GM18861 (cell line): ENCODE results near the gene DNAJC3.
"Not testable (repeated sequence)": the region's sequence is repeated elsewhere in the genome, so short reads cannot be mapped to it uniquely, and the experiment has no call there.

ENCODE experiments used
- ATAC-seq: cut with Tn5 transposase; IDR thresholded peaks from one replicate; pipeline ENCODE4 v1.9.1; 2021; ENCODE audit not compliant: unreplicated experiment

The DNAJC3 gene

DNA sequence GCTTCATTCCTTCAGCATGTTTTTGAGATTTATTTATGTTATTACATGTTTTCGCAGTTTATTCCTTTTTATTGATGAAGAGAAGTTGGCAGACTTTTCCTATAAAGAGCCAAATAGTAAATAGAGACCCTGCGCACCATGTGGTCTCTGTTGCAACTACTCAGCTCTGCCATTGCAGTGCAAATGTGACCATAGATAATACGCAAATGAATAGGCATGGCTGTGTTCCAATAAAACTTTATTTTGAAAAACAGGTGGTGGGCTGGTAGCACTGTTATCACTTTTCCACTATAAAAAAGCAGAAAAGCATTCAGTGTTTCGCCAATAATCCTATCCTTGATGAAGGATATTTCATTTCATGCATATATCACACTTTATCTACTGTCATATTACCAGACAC, 95.0 kb downstream of the DNAJC3 start:
- no peak for ATAC-seq

DNA sequence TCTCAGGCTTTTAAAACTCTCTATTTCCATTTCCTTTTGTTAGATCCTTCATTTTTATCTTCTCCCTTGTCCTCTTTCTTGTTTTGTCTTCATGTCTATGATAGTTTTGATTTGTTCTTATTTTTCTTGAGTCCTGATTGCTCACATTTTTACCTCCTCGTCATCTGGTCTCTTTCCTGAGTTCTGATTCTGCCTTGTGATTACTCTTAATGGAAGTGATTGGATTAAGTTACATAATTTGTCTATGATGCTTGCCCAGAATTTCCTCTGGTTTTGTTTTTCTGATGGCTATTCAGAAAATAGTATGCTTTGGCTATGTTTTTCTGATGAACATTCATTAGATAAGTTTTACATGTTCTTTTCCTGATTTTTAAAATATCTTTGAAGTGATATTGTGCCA, 102.6 kb downstream of the DNAJC3 start:
- no peak for ATAC-seq

DNA sequence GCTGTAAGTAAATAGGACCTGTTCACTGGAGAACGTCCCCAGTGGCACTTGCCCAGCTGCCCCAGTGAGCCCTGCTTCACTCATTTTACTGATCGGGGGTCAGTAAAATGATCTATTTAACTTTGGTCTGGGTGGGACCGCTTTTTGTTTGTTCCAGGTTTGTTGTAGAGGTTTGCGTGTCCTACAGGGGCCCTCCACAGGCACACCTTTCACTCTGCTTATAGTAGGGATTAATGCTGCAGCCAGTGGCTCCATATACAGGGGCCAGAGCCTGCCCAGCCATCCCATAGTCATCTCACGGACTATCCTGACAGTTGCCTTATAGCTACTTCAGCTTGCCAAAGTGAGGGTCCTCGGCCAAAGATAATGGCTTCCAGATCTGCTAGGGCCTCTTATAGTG, 104.1 kb downstream of the DNAJC3 start:
- ATAC-seq, result no peak

DNA sequence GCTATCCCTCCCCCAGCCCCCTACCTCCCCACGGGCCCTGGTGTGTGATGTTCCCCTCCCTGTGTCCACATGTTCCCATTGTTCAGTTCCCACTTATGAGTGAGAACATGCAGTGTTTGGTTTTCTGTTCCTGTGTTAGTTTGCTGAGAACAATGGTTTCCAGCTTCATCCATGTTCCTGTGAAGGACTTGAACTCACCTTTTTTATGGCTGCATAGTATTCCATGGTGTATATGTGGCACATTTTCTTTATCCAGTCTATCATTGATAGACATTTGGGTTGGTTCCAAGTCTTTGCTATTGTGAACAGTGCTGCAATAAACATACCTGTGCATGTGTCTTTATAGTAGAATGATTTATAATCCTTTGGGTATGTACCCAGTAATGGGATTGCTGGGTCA, 105.0 kb downstream of the DNAJC3 start:
- ATAC-seq, result not testable (repeated sequence)

DNA sequence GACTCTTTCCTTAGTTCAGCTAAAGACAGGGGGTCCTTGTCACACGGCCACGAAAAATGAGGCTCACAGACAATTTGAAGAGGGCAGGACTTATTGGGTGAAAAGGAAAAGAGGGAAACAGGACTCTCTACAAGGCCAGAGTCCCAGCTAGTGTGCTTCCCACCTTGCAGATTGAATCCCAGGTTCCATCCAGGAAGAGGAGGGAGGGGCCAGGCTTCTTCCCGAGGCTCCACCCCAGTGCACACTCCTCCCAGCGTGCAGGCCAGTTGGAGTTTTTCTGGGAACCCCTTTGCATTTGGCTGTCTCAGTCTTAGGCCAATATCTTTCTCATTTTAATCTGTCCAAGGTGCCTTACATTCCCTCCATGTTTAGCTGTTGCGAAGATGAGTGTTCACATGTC, 106.8 kb downstream of the DNAJC3 start:
- no peak for ATAC-seq

DNA sequence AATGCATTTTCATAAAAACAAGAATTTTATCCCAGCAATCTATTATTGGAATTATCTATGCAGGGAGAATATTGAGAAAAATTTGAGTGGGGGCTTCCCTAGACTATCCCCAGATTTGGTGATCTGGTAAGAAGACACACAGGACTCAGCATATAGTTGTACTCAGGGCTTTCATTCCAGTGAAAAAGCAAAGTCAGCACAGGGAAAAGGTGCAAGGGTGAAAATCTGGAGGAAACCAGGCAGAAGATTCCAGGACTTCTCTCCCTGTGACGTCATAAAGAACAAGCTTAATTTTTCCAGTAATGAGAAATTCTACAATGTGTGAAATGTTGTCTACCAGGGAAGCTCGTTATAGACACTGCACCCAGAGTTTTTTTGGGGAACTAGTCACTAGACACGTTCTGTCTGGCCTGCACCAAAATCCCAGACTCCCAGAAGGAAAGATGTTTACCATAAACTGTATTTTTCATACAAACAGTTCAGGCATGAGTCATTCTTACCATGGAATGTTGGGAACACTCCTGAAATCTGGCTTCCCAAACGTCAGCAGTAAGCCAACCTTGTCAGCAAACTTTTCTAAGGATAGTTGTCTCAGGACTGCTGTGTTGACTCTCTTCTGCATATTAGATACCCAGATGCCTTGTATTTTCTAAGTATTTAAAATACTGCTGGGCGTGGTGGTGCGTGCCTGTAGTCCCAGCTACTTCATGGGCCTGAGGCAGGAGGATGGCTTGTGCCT, 107.4 kb downstream of the DNAJC3 start:
- no peak for ATAC-seq

DNA sequence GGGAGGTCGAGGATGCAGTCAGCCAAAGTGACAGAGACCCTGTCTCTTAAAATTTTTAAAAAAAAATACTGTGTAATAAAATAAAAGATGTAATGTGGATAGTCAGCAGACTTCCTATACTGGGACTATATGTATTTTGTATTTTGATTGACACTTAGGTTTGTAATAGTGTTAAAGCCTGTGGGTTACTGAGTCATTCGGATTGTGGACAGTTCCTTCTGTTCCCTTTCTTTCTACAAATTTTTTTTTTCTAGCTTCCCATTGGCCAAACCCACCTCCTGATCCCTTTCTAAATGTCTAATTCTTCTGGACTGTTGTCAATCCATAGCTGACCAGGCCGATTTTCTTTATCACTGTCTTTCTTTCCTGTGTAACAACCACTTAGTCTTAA, 108.0 kb downstream of the DNAJC3 start:
- ATAC-seq, result no peak

DNA sequence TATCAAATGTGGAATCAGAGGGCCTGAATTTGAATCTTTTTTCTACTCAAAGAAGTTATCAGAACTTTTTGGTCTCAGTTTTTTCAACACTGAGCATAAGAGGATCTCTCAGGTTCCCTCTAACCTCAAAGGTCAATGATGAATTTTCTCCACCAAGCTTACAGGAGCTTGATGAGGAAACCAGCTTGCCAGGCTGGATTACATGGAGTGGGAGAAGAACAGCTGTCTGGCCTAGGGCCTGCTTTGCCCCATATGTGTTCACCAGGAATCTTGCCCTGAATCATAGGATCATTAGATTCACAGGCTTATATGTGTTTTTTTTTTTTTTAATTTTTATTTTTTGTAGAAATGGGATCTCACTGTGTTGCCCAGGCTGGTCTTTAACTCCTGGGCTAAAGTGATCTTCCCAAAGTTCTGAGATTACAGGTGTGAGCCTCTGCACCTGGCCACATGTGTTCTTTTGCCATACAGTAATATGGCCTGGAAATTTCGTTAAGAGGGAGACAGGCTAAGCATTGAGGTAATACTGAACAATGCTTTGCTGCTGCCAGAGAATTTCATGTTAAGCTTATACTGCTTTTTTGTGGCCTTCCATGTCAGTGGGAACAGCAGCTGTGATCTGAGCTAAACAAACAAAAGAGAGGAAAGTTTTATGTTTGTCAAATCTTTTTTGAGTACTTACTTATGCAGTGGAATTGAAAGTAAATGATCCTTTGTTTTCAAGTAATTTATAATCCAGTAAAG, 110.6 kb downstream of the DNAJC3 start:
- ATAC-seq, result no peak

DNA sequence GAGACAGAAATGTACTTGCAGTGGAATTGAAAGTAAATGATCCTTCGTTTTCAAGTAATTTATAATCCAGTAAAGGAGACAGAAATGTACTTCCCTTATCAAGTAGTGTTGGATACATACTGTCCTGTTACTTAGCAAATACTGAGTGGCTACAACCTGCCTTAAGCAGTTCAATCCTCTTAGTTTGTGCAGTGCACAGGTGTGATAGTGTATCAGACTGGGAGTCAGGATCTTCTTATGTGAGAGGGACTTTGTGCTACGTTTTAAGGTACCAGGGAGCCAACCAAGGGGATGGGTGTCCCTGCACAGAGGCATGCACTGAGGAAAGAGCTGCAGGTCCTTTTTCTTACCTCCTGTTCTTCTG, 111.1 kb downstream of the DNAJC3 start:
- ATAC-seq, result no peak

DNA sequence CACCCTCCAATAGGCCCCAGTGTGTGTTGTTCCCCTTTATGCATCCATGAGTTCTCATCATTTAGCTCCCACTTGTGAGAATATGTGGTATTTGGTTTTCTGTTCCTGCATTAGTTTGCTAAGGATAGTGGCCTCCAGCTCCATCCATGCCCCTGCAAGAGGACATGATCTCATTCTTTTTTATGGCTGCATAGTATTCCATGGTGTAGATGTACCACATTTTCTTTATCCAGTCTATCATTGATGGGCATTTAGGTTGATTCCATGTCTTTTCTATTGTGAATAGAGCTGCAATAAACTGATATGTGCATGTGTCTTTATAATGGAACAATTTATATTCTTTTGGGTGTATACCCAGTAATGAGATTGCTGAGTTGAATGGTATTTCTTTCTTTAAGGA, 112.4 kb downstream of the DNAJC3 start:
- ATAC-seq, result not testable (repeated sequence)

DNA sequence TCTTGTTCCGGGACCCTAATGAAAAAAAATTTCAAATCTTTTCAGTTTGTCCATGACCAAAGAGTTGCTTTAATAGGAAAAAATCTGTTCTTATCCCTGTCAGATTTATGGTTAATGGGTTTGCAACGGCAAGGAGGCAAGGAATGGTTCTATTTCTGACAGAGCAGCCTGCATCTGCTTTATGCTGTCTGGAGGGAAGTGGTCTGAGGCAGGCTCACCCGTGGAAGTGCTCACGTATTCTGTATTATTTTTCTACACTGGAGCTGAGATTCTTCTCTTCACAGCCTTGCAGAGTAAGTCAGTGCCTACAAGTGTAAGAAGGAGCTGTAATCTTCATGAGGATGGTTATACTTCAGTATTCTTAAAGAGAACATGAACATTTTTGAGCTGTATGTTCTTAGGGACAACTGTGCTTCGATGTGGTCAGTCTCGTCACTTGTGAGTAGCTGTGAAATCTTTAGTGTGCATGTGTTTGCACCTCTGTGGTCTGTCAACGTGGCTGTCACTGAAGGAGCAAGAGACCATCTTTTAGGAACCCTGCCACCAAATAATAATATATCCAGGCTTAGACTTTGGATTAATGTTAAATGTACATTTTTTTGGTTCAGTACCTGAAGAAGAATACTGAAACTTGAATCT, 114.3 kb downstream of the DNAJC3 start:
- no peak for ATAC-seq

DNA sequence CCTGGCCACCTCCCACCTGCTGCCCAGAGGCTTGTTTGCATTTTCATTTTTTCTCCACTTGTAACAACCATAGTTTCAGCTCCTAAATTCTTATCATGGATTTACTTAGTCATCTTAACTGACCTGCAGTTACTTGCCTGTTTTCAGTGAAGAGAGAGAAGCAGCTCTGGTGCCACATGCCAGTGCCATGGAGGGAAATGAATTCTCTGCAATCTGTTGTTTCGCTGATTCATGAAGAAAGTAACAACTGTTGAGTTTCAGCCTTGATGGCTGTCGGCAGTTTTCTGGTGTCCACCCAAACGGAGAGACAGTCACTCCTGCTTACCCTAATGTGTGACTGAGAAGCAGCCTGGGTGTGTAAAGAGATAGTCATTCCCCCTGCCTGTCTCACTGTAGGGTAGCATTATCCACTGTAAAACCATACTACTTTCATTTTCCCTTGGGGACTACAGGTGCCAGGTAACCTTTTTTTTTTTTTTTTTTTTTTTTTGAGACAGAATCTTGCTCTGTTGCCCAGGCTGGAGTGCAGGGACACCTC, 116.1 kb downstream of the DNAJC3 start:
- ATAC-seq, result no peak

DNA sequence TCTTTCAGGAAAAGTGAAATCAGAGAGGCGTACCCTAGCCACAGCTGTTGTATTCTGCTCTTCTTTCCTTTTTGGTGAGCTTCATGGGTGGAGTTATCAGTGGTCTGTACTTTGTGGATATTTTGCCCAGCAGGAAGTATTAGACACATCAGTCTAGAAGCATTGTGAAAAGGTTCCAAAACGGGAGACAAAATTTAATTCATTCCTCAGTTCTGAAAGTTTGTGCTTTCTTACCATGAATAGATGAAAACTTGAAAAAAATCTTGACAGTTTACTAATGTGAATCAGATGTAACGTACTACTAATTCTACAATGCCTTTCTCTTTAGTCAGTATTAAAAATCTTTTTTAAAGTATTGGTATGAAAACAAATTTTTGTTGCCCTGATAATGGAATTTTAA, 116.8 kb downstream of the DNAJC3 start:
- ATAC-seq, result no peak

DNA sequence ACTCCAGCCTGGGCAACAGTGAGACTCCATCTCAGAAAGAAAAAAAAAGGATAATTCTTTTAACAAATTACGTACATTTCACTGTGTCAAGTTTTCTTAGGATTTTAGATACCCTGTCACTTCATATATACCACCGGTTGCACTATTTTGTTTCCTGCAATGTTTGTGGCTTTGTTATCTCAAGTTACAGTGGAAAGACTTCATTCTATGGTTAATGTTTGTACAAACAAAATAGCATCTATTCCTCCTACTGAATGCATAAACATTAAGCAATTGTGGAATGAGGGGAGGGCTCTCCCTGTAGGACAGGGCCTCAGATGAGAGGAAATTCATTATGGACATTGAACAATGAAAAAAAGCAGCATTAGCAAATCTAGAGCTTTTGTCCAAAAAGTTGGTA, 120.1 kb downstream of the DNAJC3 start:
- ATAC-seq, result no peak

DNA sequence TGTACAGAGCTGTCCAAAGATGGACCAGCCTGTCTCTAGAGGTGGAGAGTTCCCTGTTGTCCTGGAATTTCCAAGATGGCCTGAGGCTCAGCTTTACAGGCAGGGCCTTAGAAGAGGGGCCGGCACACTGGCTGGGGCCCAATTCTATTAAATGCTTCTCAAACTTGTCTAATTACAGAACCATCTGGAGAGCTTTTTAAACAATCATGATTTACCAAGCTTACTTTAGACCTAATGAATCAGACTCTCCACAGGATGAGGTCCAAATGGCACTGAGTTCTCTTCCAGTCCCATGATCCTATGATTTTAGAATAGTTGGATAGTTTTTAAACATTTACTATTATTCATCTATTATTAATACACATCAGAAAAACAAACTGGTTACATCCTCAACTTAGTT, 123.5 kb downstream of the DNAJC3 start:
- no peak for ATAC-seq

DNA sequence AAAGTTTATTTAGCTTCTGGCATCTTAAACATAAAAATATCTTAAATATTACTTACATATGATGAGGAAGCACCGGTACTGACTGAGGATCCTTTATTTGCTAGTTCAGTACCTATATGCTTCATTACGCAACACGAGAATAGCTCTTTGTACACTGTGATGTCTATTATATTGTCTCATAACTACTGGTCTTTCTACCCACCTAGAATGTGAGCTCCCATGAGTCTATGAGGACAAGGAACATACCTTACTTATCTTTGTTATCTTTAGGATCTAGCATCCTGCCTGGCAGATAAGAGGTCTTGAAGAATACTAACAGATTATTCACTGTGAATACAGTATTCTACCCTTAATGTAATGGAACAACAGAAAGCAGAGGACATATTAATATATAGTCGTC, 124.9 kb downstream of the DNAJC3 start:
- ATAC-seq, result no peak

DNA sequence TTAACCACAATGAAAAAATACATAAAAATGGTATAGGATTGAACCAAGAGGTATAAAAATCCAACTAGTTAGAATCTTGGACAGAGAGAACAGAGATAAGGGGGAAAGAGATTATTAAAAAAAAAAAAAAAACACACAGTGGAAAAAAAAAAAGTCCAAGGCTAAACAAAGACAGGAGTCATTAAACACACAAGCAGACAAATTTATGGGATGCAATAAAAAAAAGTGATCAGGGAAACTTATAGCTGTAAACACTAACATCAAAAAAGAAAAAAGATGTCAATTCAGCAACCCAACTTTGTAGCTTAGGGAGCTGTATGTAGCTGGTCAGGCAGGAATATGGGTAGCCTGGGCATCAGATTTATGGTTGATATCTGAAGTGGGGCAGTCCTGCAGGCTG, 129.0 kb downstream of the DNAJC3 start:
- no peak for ATAC-seq

DNA sequence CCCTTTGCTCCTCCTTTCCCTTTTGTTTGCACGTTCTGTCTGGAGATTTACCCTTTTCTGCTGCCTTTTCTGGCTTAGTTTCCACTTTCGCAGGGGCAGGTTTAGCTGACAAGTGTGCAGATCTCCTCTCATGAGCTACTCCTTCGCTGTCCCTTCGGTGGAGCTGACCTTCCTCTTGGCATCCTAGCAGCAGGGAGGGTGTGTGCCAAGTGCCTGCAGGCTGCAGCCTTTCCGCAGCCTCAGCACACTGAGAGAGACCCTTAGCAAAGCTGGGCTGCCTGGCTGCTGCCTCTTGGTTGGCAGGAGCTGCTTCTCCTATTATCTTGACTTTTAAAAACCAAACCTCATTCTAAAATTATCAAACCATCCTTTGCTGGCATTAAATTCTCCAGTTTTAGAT, 132.5 kb downstream of the DNAJC3 start:
- no peak for ATAC-seq

DNA sequence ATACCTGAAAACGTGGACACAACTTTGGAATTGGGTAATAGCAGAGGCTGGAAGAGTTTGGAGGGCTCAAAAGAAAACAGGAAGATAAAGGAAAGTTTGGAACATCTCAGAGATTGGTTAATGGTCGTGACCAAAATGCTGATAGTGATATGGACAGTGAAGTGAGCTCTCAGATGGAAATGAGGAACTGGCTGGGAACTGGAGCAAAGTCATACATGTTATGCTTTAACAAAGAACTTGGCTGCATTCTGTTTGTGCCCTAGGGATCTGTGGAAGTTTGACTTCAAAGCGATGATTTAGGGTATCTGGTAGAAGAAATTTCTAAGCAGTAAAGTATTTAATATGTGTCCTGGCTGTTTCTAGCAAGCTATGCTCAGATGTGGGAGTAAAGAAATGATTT, 136.2 kb downstream of the DNAJC3 start:
- ATAC-seq, result no peak

DNA sequence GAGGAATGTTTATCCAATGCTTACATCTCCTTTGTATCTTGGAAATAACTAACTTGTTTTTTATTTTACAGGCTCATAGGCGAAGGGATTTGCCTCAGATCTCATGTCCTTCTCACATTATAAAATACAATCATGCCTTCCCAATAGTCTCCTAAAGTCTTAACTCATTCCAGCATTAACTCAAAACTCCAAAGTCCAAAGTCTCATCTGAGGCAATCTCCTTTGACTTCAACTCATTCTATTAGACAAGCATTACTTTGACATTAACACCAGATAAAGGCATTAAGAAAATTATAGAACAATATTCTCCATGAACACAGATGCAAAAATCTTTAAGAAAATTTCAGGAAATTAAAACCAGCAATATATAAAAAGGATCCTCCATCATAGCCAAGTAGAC, 137.6 kb downstream of the DNAJC3 start:
- ATAC-seq, result no peak

DNA sequence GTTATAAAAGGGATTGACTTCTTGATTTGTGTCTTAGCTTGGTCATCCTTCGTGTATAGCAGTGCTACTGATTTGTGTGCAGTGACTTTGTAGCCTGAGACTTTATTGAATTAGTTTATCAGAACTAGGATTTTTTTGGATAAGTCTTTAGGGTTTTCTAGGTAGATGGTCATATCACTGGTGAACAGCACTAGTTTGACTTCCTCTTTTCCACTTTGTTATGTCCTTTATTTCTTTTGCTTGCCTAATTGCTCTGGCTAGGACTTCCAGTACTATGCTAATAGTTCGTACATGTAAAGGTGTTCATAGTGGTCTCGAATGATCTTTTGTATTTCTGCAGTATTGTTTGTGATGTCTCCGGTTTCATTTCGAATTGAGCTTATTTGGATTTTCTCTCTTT, 145.4 kb downstream of the DNAJC3 start:
- ATAC-seq, result no peak

DNA sequence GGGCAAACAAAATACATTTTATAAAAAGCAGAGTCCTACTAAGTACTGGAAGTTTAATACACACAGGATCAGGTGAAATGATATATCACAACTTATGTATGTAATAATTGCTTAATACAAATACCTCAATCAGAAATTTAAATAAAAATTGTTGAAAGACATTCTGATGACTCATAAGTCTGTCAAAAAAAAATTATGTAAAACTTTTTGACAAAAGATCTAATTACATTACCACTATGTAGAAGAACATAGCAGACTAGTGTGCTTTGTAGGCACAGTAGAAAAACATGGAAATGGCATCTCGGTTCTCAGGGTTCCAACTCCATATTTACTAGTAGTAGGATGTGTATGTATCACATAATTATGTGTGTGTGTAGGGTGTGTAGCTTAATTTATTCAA, 156.2 kb downstream of the DNAJC3 start:
- no peak for ATAC-seq
